ENCODE data around the gene GPR85. TPM values are rescaled to one million over a fixed set of nuclear protein-coding genes. Genes with fewer than 3 reads are reported as not detected.

The GPR85 gene
- 0.75 TPM for polyA plus RNA-seq (2013, experiment 1 of 2; ENCODE audit: insufficient read length)
- 0.17 TPM for polyA plus RNA-seq (2013, experiment 2 of 2; ENCODE audit: insufficient read length)

- peak; percentile 70 for DNase-seq
Measured at GRCh38 chr7:113086431-113086888, at the start of gene GPR85. Gene GPR85, minus strand, starts transcription at chr7:113086827. Its CDS starts 2,106 bp downstream, at chr7:113084721.

GRCh38 chr7:113134025-113134424, 47.4 kb upstream of the GPR85 start:
- DNase-seq, result no peak

- no peak for DNase-seq
Measured at GRCh38 chr7:113131367-113131766, 44.7 kb upstream of the GPR85 start.

- DNase-seq, result no peak
Measured at GRCh38 chr7:113128031-113128430, 41.4 kb upstream of the GPR85 start.

GRCh38 chr7:113125728-113126127, 39.1 kb upstream of the GPR85 start:
- no peak for DNase-seq

- no peak for DNase-seq
Measured at GRCh38 chr7:113122744-113123143, 36.1 kb upstream of the GPR85 start.

- no peak for DNase-seq
Measured at GRCh38 chr7:113120647-113121046, 34.0 kb upstream of the GPR85 start.

GRCh38 chr7:113119429-113119828, 32.8 kb upstream of the GPR85 start:
- DNase-seq, result no peak

GRCh38 chr7:113118074-113118959, 31.7 kb upstream of the GPR85 start, which contains the start of gene SMIM30:
Gene SMIM30, minus strand, starts transcription at chr7:113118554. Its CDS starts 976 bp downstream, at chr7:113117578.
- peak; percentile 89 for DNase-seq

- DNase-seq, result peak; percentile 5
Measured at GRCh38 chr7:113117374-113117774, 30.7 kb upstream of the GPR85 start.

- DNase-seq, result no peak
Measured at GRCh38 chr7:113113912-113114311, 27.3 kb upstream of the GPR85 start.

GRCh38 chr7:113109718-113110117, 23.1 kb upstream of the GPR85 start:
- no peak for DNase-seq

GRCh38 chr7:113100121-113100603, 13.5 kb upstream of the GPR85 start:
- DNase-seq, result peak; percentile 17

GRCh38 chr7:113099284-113099919, 12.8 kb upstream of the GPR85 start:
- no peak for DNase-seq

GRCh38 chr7:113094517-113095249, 8.1 kb upstream of the GPR85 start:
- DNase-seq, result no peak

- DNase-seq, result no peak
Measured at GRCh38 chr7:113093561-113093960, 6.9 kb upstream of the GPR85 start.

GRCh38 chr7:113092762-113093161, 6.1 kb upstream of the GPR85 start:
- no peak for DNase-seq

- peak; percentile 80 for DNase-seq
Measured at GRCh38 chr7:113087071-113087998, 708 bp upstream of the GPR85 start.

GRCh38 chr7:113085781-113086390, 741 bp downstream of the GPR85 start:
- peak; percentile 2 for DNase-seq

GRCh38 chr7:113084496-113085172, 2.0 kb downstream of the GPR85 start:
- no peak for DNase-seq
